ENCODE data around the gene GNRHR. TPM values are rescaled to one million over a fixed set of nuclear protein-coding genes. Genes with fewer than 3 reads are reported as not detected.
"Not testable (repeated sequence)": the region's sequence is repeated elsewhere in the genome, so short reads cannot be mapped to it uniquely, and the experiment has no call there.

Gene GNRHR
- total RNA-seq, 1 donor from 2014 or later = not detected

DNA sequence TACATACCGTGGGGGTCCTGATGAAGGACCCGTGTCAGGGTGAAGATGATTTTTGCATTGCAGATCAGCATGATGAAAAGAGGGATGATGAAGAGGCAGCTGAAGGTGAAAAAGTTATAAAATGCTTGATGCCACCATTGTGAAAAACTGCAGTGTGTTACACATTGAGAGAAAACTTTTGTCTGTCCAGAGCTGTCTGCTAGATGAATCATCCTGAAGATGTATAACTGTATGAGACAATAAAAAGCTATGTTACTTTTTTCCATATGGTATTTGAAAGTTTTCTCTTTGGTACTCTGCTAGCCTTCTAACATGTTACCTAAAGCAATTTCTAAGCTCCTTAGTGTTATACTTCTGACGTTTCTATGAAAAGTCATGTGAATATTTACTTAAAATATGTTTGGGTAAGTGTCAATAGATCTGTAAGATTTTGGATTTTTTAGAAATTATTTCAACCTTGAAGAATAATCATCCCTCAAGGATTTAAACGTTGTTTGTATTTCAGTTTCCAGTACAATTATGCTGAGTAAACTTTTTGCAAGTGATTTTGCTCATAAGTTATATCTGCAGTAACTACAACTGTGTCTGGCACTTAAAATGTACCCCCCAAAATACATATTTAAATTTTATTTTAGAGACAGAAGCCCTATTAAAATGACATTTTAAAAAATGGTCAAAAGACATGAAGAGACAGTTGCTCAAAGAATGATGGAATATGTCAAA lies 9.5 kb downstream of the GNRHR start:
- Mint-ChIP-seq H3K9me3 (peaks cover 2% of the 10 kb centered on the region), H3K27me3 (ENCODE audit: low read depth) (no peaks in the 10 kb centered on the region), H3K4me3 (no peak overlapping the region), H3K4me1 (no peaks in the 10 kb centered on the region), H3K36me3 (ENCODE audit: low read depth) (peaks cover 3% of the 10 kb centered on the region), H3K27ac (ENCODE audit: unreplicated experiment) (no peak overlapping the region)
- no peak for DNase-seq (ENCODE audit: low read depth, low spot score)
- TF ChIP-seq, protein P1, sequence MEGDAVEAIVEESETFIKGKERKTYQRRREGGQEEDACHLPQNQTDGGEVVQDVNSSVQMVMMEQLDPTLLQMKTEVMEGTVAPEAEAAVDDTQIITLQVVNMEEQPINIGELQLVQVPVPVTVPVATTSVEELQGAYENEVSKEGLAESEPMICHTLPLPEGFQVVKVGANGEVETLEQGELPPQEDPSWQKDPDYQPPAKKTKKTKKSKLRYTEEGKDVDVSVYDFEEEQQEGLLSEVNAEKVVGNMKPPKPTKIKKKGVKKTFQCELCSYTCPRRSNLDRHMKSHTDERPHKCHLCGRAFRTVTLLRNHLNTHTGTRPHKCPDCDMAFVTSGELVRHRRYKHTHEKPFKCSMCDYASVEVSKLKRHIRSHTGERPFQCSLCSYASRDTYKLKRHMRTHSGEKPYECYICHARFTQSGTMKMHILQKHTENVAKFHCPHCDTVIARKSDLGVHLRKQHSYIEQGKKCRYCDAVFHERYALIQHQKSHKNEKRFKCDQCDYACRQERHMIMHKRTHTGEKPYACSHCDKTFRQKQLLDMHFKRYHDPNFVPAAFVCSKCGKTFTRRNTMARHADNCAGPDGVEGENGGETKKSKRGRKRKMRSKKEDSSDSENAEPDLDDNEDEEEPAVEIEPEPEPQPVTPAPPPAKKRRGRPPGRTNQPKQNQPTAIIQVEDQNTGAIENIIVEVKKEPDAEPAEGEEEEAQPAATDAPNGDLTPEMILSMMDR (conservative IDR thresholded peaks at IDR 0.05) = no peak

DNA sequence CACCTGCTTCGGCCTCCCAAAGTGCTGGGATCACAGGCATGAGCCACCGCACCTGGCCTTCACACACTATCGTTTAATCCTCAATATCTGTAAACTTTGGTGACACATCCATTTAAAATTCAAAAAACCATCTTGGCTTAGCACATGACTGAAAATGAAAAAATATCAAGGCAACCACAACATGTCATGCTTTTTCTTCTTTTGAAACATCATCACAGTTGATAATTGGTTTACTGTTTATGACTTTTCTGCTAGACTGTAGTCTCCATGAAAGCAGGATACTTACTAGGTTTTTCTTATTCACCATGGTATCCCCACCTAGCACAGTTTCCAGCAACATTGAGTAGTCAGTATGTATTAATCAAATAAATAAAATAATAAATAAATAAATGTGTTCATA lies 11.0 kb downstream of the GNRHR start:
- no peak overlapping the region for H3K4me3 Mint-ChIP-seq
- no peak for DNase-seq (ENCODE audit: low read depth, low spot score)
- H3K27me3 Mint-ChIP-seq (ENCODE audit: low read depth) = no peaks in the 10 kb centered on the region
- H3K4me1 Mint-ChIP-seq = no peaks in the 10 kb centered on the region
- TF ChIP-seq, protein P1 (conservative IDR thresholded peaks at IDR 0.05) = no peak
- H3K36me3 Mint-ChIP-seq (ENCODE audit: low read depth) = peaks cover 3% of the 10 kb centered on the region
- H3K9me3 Mint-ChIP-seq = peaks cover 2% of the 10 kb centered on the region
- H3K27ac Mint-ChIP-seq (ENCODE audit: unreplicated experiment) = no peak overlapping the region

DNA sequence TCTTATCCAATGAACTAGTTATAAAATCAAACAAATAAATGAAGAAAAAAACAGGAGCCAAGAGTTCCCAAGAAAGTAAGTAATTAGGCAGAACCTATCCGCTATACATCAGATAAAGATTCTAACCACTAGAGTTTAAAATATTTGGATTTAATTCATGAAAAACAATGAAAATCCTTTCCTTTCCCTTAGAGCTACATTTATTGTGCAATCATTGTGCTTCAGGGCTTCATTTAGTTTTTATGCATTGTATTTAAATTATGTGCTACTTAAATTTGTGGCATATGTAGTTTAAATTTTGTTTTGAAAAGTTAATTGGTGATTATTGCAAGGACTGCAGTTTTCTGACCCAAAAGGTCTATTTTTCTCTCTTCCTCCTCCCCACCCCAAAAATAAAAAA lies 17.9 kb downstream of the GNRHR start:
- H3K36me3 Mint-ChIP-seq (ENCODE audit: low read depth) = peaks cover 8% of the 10 kb centered on the region
- H3K4me1 Mint-ChIP-seq = peaks cover 6% of the 10 kb centered on the region
- no peaks in the 10 kb centered on the region for H3K27me3 Mint-ChIP-seq (ENCODE audit: low read depth)
- no peak for DNase-seq (ENCODE audit: low read depth, low spot score)
- TF ChIP-seq, protein P1 (conservative IDR thresholded peaks at IDR 0.05) = no peak
- H3K4me3 Mint-ChIP-seq = no peak overlapping the region
- no peak overlapping the region for H3K27ac Mint-ChIP-seq (ENCODE audit: unreplicated experiment)
- no peaks in the 10 kb centered on the region for H3K9me3 Mint-ChIP-seq

DNA sequence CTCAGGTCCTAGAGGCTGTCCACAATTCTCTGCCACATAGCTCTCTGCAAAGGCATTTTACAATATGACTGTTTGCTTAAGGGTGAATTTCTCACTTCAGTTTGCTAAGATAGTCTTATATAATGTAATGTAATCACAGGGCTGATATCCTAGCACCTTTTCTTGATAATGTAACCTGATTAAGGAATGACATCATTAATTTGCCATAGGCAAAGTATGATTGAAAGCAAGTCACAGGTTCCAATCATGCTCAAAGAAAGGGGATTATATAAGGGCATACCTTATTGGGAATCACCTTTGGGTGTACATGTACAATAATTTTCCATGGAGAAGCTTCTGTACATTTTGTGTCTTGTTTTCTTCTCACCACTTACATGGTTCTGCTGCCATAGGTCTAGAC lies 18.9 kb downstream of the GNRHR start:
- Mint-ChIP-seq H3K27me3 (ENCODE audit: low read depth) (no peaks in the 10 kb centered on the region), H3K9me3 (no peaks in the 10 kb centered on the region), H3K4me1 (peaks cover 6% of the 10 kb centered on the region), H3K4me3 (no peak overlapping the region), H3K36me3 (ENCODE audit: low read depth) (peaks cover 12% of the 10 kb centered on the region), H3K27ac (ENCODE audit: unreplicated experiment) (no peak overlapping the region)
- TF ChIP-seq, protein P1 (conservative IDR thresholded peaks at IDR 0.05) = no peak
- no peak for DNase-seq (ENCODE audit: low read depth, low spot score)

DNA sequence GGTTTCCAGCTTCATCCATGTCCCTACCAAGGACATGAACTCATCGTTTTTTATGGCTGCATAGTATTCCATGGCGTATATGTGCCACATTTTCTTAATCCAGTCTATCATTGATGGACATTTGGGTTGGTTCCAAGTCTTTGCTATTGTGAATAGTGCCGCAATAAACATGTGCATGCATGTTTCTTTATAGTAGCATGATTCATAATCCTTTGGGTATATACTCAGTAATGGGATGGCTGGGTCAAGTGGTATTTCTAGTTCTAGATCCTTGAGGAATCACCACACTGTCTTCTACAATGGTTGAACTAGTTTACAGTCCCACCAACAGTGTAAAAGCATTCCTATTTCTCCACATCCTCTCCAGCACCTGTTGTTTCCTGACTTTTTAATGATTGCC lies 23.7 kb downstream of the GNRHR start:
- peaks cover 33% of the 10 kb centered on the region for H3K36me3 Mint-ChIP-seq (ENCODE audit: low read depth)
- not testable (repeated sequence) for H3K4me1 Mint-ChIP-seq; H3K27ac Mint-ChIP-seq (ENCODE audit: unreplicated experiment); H3K27me3 Mint-ChIP-seq (ENCODE audit: low read depth); H3K9me3 Mint-ChIP-seq; DNase-seq (ENCODE audit: low read depth, low spot score); H3K4me3 Mint-ChIP-seq

DNA sequence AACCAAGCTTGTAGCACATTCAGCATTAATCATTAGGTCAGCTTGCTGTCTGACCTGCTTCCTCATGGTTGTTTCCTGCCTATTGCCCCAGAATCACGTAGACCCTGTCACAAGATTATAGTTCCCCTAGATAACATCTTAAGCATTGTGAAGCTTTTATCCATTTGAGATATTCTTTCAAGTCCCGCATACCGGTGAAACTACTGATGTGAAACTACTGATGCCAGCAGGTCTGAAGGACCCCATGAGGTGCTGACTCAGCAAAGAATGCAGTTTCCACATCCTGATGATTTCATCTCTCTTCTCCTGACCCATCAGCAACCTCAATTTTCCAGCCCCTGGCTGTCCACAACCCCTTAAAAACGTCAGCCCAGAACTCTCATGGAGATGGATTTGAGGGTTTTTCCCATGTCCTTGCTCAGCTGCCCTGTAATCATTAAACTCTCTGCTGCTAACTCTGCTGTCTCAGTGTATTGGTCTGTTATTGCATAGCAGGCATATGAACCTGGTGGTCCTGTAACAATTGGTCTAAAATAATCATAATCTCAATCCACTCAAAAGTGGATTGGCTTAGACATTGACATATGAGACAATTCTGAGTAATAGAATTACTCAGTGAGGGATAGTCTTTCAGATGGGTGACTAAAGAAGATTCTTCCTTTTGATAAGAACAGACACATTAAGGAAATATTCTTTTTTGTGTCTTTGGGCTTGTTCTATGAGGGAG lies 26.9 kb downstream of the GNRHR start:
- no peaks in the 10 kb centered on the region for H3K4me1 Mint-ChIP-seq
- no peaks in the 10 kb centered on the region for H3K27me3 Mint-ChIP-seq (ENCODE audit: low read depth)
- TF ChIP-seq, protein P1 (conservative IDR thresholded peaks at IDR 0.05) = no peak
- H3K4me3 Mint-ChIP-seq = no peak overlapping the region
- DNase-seq (ENCODE audit: low read depth, low spot score) = no peak
- H3K27ac Mint-ChIP-seq (ENCODE audit: unreplicated experiment) = no peak overlapping the region
- H3K36me3 Mint-ChIP-seq (ENCODE audit: low read depth) = peaks cover 30% of the 10 kb centered on the region
- peaks cover 9% of the 10 kb centered on the region for H3K9me3 Mint-ChIP-seq

All from neural crest cell (in vitro differentiated cells).